ENCODE data around the gene ARHGAP31.

- TF ChIP-seq CTCF (IDR thresholded peaks at IDR 0.05) (no peak), POLR2A (IDR thresholded peaks at IDR 0.05) (no peak)
These were observed 42.6 kb downstream of the ARHGAP31 start for GRCh38 chr3:119336823-119337222.
